ENCODE results near the gene TMEM236. TPM values are rescaled to one million over a fixed set of nuclear protein-coding genes. Genes with fewer than 3 reads are reported as not detected.

Gene TMEM236
- total and polyA plus RNA-seq, 5 experiments from 2014 or later: 0.18 to 0.36 TPM; not detected in 3

- Mint-ChIP-seq H3K36me3 (no peaks in the 10 kb centered on the region), H3K4me1 (peaks cover 0 to 5% (median under 1%) of the 10 kb centered on the region in 4 donors), H3K27me3 (peaks cover 0 to 1% (median 0%) of the 10 kb centered on the region in 5 donors), H3K9me3 (no peaks in the 10 kb centered on the region), H3K27ac (peak overlapping the region in 1 of 10 donors; percentile 22), H3K4me3 (no peak overlapping the region)
- no peak for DNase-seq
- ATAC-seq: no peak
- POLR2A ChIA-PET: no interaction called here
Measured at GRCh38 chr10:17747883-17748550, 4.0 kb upstream of the TMEM236 start.

GRCh38 chr10:17749890-17750289 is 2.1 kb upstream of the TMEM236 start:
- Mint-ChIP-seq H3K27ac (no peak overlapping the region), H3K4me3 (no peak overlapping the region), H3K4me1 (no peaks in the 10 kb centered on the region), H3K36me3 (no peaks in the 10 kb centered on the region), H3K9me3 (no peaks in the 10 kb centered on the region), H3K27me3 (peaks cover 0 to 1% (median 0%) of the 10 kb centered on the region in 5 donors)
- no peak for ATAC-seq
- POLR2A ChIA-PET: no interaction called here
- no peak for DNase-seq

- H3K36me3 Mint-ChIP-seq: peaks cover 0 to 7% (median 0%) of the 10 kb centered on the region in 3 donors
- peak overlapping the region in 1 of 10 donors; percentile 24 for H3K4me3 Mint-ChIP-seq
- POLR2A ChIA-PET: no interaction called here
- peaks cover 0 to 1% (median 0%) of the 10 kb centered on the region in 5 donors for H3K27me3 Mint-ChIP-seq
- no peaks in the 10 kb centered on the region for H3K9me3 Mint-ChIP-seq
- ATAC-seq: no peak
- H3K4me1 Mint-ChIP-seq: peaks cover 0 to 7% (median 0%) of the 10 kb centered on the region in 4 donors
- DNase-seq: no peak
- no peak overlapping the region for H3K27ac Mint-ChIP-seq
Measured at GRCh38 chr10:17756557-17757217, 4.7 kb downstream of the TMEM236 start.

GRCh38 chr10:17758200-17758599 is 6.2 kb downstream of the TMEM236 start:
- Mint-ChIP-seq H3K36me3 (peaks cover 0 to 7% (median 0%) of the 10 kb centered on the region in 3 donors), H3K4me1 (peaks cover 0 to 7% (median 0%) of the 10 kb centered on the region in 4 donors), H3K4me3 (no peak overlapping the region), H3K9me3 (no peaks in the 10 kb centered on the region), H3K27me3 (no peaks in the 10 kb centered on the region), H3K27ac (no peak overlapping the region)
- DNase-seq (no peak), ATAC-seq (no peak)
- POLR2A ChIA-PET: no interaction called here

GRCh38 chr10:17758896-17759295 is 6.9 kb downstream of the TMEM236 start:
- Mint-ChIP-seq H3K36me3 (peaks cover 0 to 7% (median 0%) of the 10 kb centered on the region in 3 donors), H3K4me1 (peaks cover 0 to 7% (median 0%) of the 10 kb centered on the region in 4 donors), H3K4me3 (no peak overlapping the region), H3K27ac (no peak overlapping the region), H3K27me3 (peaks cover 0 to 1% (median 0%) of the 10 kb centered on the region in 5 donors), H3K9me3 (no peaks in the 10 kb centered on the region)
- no peak for DNase-seq
- POLR2A ChIA-PET: no interaction called here
- ATAC-seq: no peak

- no peak for DNase-seq
- Mint-ChIP-seq H3K9me3 (peaks cover 0 to 8% (median 0%) of the 10 kb centered on the region in 9 donors), H3K4me1 (no peaks in the 10 kb centered on the region), H3K27me3 (peaks cover 0 to 12% (median 2%) of the 10 kb centered on the region in 5 donors), H3K36me3 (peaks cover 0 to 7% (median 6%) of the 10 kb centered on the region in 3 donors), H3K27ac (no peak overlapping the region), H3K4me3 (no peak overlapping the region)
- POLR2A ChIA-PET: no interaction called here
- ATAC-seq: no peak
Measured at GRCh38 chr10:17764142-17764541, 12.1 kb downstream of the TMEM236 start.

GRCh38 chr10:17765602-17766001 is 13.6 kb downstream of the TMEM236 start:
- ATAC-seq: no peak
- H3K36me3 Mint-ChIP-seq: peaks cover 0 to 6% (median 1%) of the 10 kb centered on the region in 3 donors
- H3K27ac Mint-ChIP-seq: no peak overlapping the region
- H3K9me3 Mint-ChIP-seq: peaks cover 0 to 8% (median 0%) of the 10 kb centered on the region in 9 donors
- POLR2A ChIA-PET: no interaction called here
- peaks cover 0 to 15% (median 5%) of the 10 kb centered on the region in 5 donors for H3K27me3 Mint-ChIP-seq
- H3K4me1 Mint-ChIP-seq: no peaks in the 10 kb centered on the region
- no peak for DNase-seq
- H3K4me3 Mint-ChIP-seq: no peak overlapping the region

- Mint-ChIP-seq H3K36me3 (peaks cover 0 to 6% (median 0%) of the 10 kb centered on the region in 3 donors), H3K9me3 (peaks cover 0 to 8% (median 0%) of the 10 kb centered on the region in 9 donors), H3K27ac (no peak overlapping the region), H3K27me3 (peaks cover 0 to 18% (median 5%) of the 10 kb centered on the region in 5 donors), H3K4me3 (no peak overlapping the region), H3K4me1 (no peaks in the 10 kb centered on the region)
- ATAC-seq (no peak), DNase-seq (no peak)
- POLR2A ChIA-PET: no interaction called here
Measured at GRCh38 chr10:17766731-17767130, 14.7 kb downstream of the TMEM236 start.

GRCh38 chr10:17768496-17768895 is 16.5 kb downstream of the TMEM236 start:
- peaks cover 0 to 8% (median 0%) of the 10 kb centered on the region in 9 donors for H3K9me3 Mint-ChIP-seq
- DNase-seq: no peak
- H3K36me3 Mint-ChIP-seq: peaks cover 0 to 6% (median 0%) of the 10 kb centered on the region in 3 donors
- ATAC-seq: no peak
- no peak overlapping the region for H3K4me3 Mint-ChIP-seq
- H3K27me3 Mint-ChIP-seq: peaks cover 0 to 18% (median 5%) of the 10 kb centered on the region in 5 donors
- no peaks in the 10 kb centered on the region for H3K4me1 Mint-ChIP-seq
- H3K27ac Mint-ChIP-seq: no peak overlapping the region
- POLR2A ChIA-PET: no interaction called here

- Mint-ChIP-seq H3K36me3 (peaks cover 0 to 6% (median 0%) of the 10 kb centered on the region in 3 donors), H3K9me3 (peaks cover 0 to 8% (median 0%) of the 10 kb centered on the region in 9 donors), H3K4me1 (no peaks in the 10 kb centered on the region), H3K4me3 (no peak overlapping the region), H3K27me3 (peaks cover 0 to 18% (median 5%) of the 10 kb centered on the region in 5 donors), H3K27ac (no peak overlapping the region)
- DNase-seq: no peak
- POLR2A ChIA-PET: no interaction called here
- no peak for ATAC-seq
Measured at GRCh38 chr10:17768957-17769356, 17.0 kb downstream of the TMEM236 start.

GRCh38 chr10:17771017-17771416 is 19.0 kb downstream of the TMEM236 start:
- H3K4me3 Mint-ChIP-seq: no peak overlapping the region
- peaks cover 0 to 6% (median 0%) of the 10 kb centered on the region in 3 donors for H3K36me3 Mint-ChIP-seq
- DNase-seq (no peak), ATAC-seq (no peak)
- peaks cover 0 to 5% (median 0%) of the 10 kb centered on the region in 9 donors for H3K9me3 Mint-ChIP-seq
- peaks cover 0 to 15% (median 5%) of the 10 kb centered on the region in 5 donors for H3K27me3 Mint-ChIP-seq
- H3K4me1 Mint-ChIP-seq: no peaks in the 10 kb centered on the region
- POLR2A ChIA-PET: no interaction called here
- no peak overlapping the region for H3K27ac Mint-ChIP-seq

GRCh38 chr10:17779784-17780183 is 27.8 kb downstream of the TMEM236 start:
- H3K27me3 Mint-ChIP-seq: peaks cover 0 to 4% (median 0%) of the 10 kb centered on the region in 5 donors
- DNase-seq (no peak), ATAC-seq (no peak)
- peaks cover 0 to 4% (median 1%) of the 10 kb centered on the region in 4 donors for H3K4me1 Mint-ChIP-seq
- no peaks in the 10 kb centered on the region for H3K9me3 Mint-ChIP-seq
- no peak overlapping the region for H3K27ac Mint-ChIP-seq
- POLR2A ChIA-PET: no interaction called here
- H3K36me3 Mint-ChIP-seq: peaks cover 0 to 4% (median 0%) of the 10 kb centered on the region in 3 donors
- H3K4me3 Mint-ChIP-seq: no peak overlapping the region

- Mint-ChIP-seq H3K4me1 (peaks cover 0 to 4% (median 1%) of the 10 kb centered on the region in 4 donors), H3K36me3 (peaks cover 0 to 4% (median 0%) of the 10 kb centered on the region in 3 donors), H3K9me3 (no peaks in the 10 kb centered on the region)
Measured at GRCh38 chr10:17780727-17781126, 28.7 kb downstream of the TMEM236 start.

More at GRCh38 chr10:17780727-17781126, 28.7 kb downstream of the TMEM236 start:
- H3K27me3 Mint-ChIP-seq: peaks cover 0 to 3% (median 0%) of the 10 kb centered on the region in 5 donors
- H3K27ac Mint-ChIP-seq: no peak overlapping the region
- POLR2A ChIA-PET: no interaction called here
- DNase-seq (no peak), ATAC-seq (no peak)
- no peak overlapping the region for H3K4me3 Mint-ChIP-seq

Measured in naive thymus-derived CD8-positive, alpha-beta T cell (primary cell).